HG03457 (cell line): ENCODE results near the gene SLU7.

Experiments
- ATAC-seq: cut with Tn5 transposase; IDR thresholded peaks from one replicate; pipeline ENCODE4 v1.9.1; 2021; ENCODE audit warnings: moderate number of reproducible peaks; ENCODE audit not compliant: unreplicated experiment

The SLU7 gene

GRCh38 chr5:160420331-160420610 lies 1.4 kb upstream of the SLU7 start:
- ATAC-seq = no peak

DNA sequence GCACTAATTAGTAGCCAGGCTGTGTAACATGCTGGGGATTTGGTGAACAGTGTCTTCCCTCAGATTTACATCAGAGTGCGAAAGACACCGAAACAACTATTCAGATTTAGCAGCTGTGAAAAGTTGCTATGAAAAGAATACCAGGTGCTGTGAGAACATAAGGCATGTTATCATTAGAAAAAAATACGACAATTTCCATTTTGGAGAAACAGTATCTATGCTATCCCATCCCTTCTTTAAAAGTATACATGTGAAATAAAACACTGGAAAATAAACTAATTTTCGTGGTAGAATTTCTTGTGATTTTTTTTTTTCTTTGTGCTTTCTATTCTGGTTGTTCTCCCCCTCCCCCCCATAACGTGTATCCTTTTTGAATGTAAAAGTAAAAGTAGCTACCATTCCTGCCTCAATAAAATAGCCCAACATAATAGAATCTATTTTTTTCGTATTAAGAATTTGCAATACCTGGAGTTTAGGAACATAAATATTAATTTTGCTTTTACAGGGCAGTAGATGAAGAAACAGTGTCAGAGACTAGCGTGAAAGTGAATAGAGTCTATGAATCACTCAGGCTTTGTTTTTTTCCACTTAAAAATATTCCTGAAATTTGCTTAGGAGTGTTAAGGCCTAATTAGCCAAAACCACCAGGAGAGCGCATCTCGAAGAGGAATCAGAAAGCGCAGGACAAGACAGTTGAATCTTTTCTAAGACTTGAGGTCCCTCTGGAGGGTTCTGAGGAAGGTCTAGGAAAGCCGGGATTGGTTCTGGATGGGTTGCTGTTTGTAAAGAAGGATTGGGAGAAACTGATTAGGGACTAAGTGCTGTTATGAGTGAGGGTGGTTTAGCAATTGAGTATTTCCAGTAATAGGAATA lies 813 bp upstream of the SLU7 start:
- no peak for ATAC-seq

- peak; percentile 75 for ATAC-seq
Observed at GRCh38 chr5:160399402-160400353, 19.2 kb downstream of the SLU7 start, which contains the start of gene FAM200C. Gene FAM200C (minus strand): TSS chr5:160400054. CDS start chr5:160395490, 4,564 bp downstream.

- no peak for ATAC-seq
Observed at GRCh38 chr5:160398806-160399205, 20.1 kb downstream of the SLU7 start.

DNA sequence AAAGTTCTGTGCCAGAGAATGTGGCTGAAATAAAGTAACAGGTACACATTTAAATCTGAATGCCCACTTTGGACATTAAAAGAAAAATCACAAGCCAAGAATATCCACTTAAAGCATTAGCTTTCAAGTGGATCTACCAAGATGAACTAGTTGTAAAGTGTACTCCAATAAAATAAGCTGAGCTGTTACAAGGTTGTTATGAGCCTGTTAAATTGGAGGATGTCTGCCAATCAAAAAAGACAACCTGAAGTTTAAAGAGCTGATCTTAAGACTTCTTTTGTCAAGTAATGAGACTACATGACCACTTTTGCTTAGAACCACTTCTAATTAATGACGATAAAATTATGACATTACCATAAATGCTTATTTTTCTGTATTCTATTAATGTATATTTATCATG lies 21.4 kb downstream of the SLU7 start:
- no peak for ATAC-seq

DNA sequence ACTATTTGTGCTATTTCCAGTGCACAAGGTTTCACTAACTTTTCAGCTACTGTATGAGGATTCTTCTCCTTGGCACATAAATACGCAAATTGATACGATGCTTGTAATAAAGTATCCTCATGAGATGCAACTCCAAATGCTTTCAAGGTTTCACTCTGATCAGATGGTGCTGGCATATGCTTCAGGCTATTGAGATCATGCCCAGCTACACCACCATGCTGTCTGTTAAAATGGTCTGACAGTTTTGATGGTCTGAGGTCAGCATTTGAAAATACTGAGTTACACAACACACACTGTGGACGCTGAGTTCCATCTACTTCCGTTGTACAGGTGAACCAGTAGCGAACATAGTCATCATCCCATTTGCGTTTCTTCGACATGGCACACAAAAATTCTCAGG lies 23.8 kb downstream of the SLU7 start:
- no peak for ATAC-seq

- ATAC-seq = no peak
Observed at GRCh38 chr5:160390787-160391696, 27.8 kb downstream of the SLU7 start.

GRCh38 chr5:160387445-160387844 lies 31.4 kb downstream of the SLU7 start:
- ATAC-seq = no peak

DNA sequence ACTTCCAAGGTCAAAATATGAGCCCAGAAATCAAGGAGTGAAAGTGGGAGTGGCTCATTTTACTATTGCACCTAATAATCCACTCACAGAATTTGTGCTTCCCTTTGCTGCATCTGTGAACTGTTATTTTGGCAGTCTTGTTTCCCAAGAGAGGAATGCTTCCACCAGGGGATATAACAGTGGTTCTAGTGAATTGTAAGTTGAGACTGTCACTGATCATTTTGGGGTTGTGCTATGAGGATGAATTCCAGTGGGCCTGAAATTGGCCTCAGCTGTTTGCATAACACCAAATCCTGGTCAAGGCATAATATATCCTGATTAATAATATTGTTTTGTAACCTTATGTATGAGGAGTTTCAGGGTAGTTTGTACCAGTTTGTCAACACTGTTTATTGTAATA lies 33.4 kb downstream of the SLU7 start:
- no peak for ATAC-seq

GRCh38 chr5:160384681-160385080 lies 34.2 kb downstream of the SLU7 start:
- ATAC-seq = no peak

GRCh38 chr5:160382346-160382745 lies 36.5 kb downstream of the SLU7 start:
- no peak for ATAC-seq

GRCh38 chr5:160380041-160380440 lies 38.8 kb downstream of the SLU7 start:
- ATAC-seq = no peak

DNA sequence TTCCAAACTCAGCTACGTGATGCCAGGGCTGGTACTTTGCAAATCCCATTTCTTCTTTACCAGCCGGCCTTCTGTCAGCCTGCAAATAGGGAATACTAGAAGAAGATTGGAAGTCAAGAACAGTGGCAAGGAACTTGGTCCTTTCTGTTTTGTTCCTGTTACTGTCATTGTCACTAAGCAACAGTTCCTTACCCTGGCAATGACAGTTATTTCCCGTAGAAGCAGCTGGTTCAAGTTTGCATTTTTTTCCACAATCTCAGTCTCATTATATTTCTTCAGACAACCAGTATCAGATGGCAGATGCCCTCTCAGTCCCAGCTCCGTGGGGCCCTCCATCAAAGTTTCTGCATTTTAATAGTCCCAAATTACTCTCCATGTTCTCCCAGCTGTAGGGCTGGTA lies 39.4 kb downstream of the SLU7 start:
- no peak for ATAC-seq

DNA sequence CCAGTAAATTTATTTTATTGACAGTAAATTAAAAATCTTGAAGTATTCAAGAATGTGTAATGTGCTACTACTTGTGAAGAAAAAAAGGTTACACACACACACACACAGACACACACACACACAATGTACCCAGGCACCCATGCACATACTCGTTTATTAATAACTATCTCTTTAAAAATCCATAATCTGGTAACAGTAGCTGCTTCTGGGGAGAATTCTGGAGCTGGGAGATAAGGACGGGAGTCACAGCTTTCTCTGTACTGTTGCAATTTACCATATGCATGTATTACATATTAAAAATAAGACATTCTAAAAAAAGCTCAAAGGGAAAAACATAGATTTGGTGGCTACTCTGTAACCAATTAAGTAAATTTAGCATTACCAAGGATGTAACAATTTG lies 40.6 kb downstream of the SLU7 start:
- ATAC-seq = no peak

GRCh38 chr5:160377651-160378050 lies 41.2 kb downstream of the SLU7 start:
- ATAC-seq = no peak

- no peak for ATAC-seq
Observed at GRCh38 chr5:160376416-160376815, 42.5 kb downstream of the SLU7 start.

- ATAC-seq = no peak
Observed at GRCh38 chr5:160375701-160376100, 43.2 kb downstream of the SLU7 start.

DNA sequence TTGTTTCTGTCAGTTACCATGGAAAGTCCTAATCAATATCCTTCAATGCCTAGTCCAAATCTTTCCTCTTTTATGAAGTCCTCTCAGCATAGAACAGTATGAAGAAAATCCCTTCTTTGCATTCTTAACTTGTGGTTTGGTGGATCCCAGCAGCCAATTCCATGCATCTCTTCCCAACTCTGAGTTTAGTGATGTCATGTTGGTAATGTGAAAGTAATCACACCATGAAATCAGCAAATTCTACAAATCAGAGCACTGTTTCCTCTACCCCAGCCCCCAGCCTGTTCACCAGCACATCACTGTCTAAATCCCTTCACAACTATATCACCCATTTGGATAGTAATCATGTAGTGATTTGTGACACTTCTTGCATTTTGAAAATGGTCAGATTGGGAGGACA lies 43.7 kb downstream of the SLU7 start:
- no peak for ATAC-seq

GRCh38 chr5:160371294-160371693 lies 47.6 kb downstream of the SLU7 start:
- ATAC-seq = no peak

- no peak for ATAC-seq
Observed at GRCh38 chr5:160370713-160371034, 48.2 kb downstream of the SLU7 start.
